Measurements from ENCODE around the gene RPL10L.

Gene RPL10L

GRCh38 chr14:46651526-46652144, at the start of gene RPL10L:
TSS of gene RPL10L (minus strand) at chr14:46651781. CDS start at chr14:46651736, 45 bp downstream.
- in situ Hi-C loops (cut with MboI; ENCODE audit: low sequenced_read_pairs): no loop called here

GRCh38 chr14:46691819-46692218, 40.2 kb upstream of the RPL10L start:
- in situ Hi-C loops (cut with MboI; ENCODE audit: low sequenced_read_pairs): no loop called here

- in situ Hi-C loops (cut with MboI; ENCODE audit: low sequenced_read_pairs): no loop called here
Measured at GRCh38 chr14:46686652-46687051, 35.1 kb upstream of the RPL10L start.

- in situ Hi-C loops (cut with MboI; ENCODE audit: low sequenced_read_pairs): no loop called here
Measured at GRCh38 chr14:46672128-46672527, 20.5 kb upstream of the RPL10L start.

GRCh38 chr14:46663382-46663781, 11.8 kb upstream of the RPL10L start:
- in situ Hi-C loops (cut with MboI; ENCODE audit: low sequenced_read_pairs): no loop called here

- in situ Hi-C loops (cut with MboI; ENCODE audit: low sequenced_read_pairs): no loop called here
Measured at GRCh38 chr14:46661728-46662127, 10.1 kb upstream of the RPL10L start.

- in situ Hi-C loops (cut with MboI; ENCODE audit: low sequenced_read_pairs): no loop called here
Measured at GRCh38 chr14:46653031-46653755, 1.6 kb upstream of the RPL10L start.

- in situ Hi-C loops (cut with MboI; ENCODE audit: low sequenced_read_pairs): no loop called here
Measured at GRCh38 chr14:46646796-46647195, 4.8 kb downstream of the RPL10L start.

- in situ Hi-C loops (cut with MboI; ENCODE audit: low sequenced_read_pairs): no loop called here
Measured at GRCh38 chr14:46626876-46627275, 24.7 kb downstream of the RPL10L start.
